Ascending aorta (tissue), 2 donors: ENCODE results near the gene CHMP1B. TPM values are rescaled to one million over a fixed set of nuclear protein-coding genes. Genes with fewer than 3 reads are reported as not detected.

ENCODE experiments used
- DNase-seq, 2 donors: peaks; one replicate each; pipeline ENCODE4 v3.0.0-alpha.2; 2019; ENCODE audit warnings: low spot score in 2 of 2
- H3K27ac ChIP-seq, 2 donors: fragments of 200-600 bp; sonication (generic); one replicate each; pipeline ENCODE4 v1.5.1; 2016 to 2017; ENCODE audit warnings: mild to moderate bottlenecking in 1 of 2
- H3K27me3 ChIP-seq: fragments of 200-600 bp; sonication (generic); one replicate; pipeline ENCODE4 v1.5.1; 2017
- H3K36me3 ChIP-seq, 2 donors: fragments of 200-600 bp; sonication (generic); one replicate each; pipeline ENCODE4 v1.5.1; 2016
- H3K4me1 ChIP-seq, 2 donors: fragments of 200-600 bp; sonication (generic); one replicate each; pipeline ENCODE4 v1.5.1; 2016 to 2017; ENCODE audit warnings: mild to moderate bottlenecking in 1 of 2
- H3K4me3 ChIP-seq, 2 donors: fragments of 200-600 bp; sonication (generic); one replicate each; pipeline ENCODE4 v1.5.1; 2016 to 2017; ENCODE audit warnings: mild to moderate bottlenecking in 1 of 2
- H3K9me3 ChIP-seq, 2 donors: fragments of 200-600 bp; sonication (generic); one replicate each; pipeline ENCODE4 v1.5.1; 2016
- CTCF ChIP-seq, 3 experiments: fragments of 200-600 bp in 2 of 3; fragments of 450-650 bp in 1 of 3; sonication (generic) in 2 of 3; IDR thresholded peaks; one replicate each; pipeline ENCODE4 v1.5.1; 2016 to 2019; ENCODE audit warnings: antibody characterized with exemption in 3 of 3, mild to moderate bottlenecking in 1 of 3, moderate library complexity in 1 of 3
- intact Hi-C: fragments of 100-400 bp; cut with DNase I; formaldehyde crosslinking; loops from one replicate; pipeline ENCODE4 v1.15.1; 2023
- total RNA-seq: library from RNA; depleted of rRNA; stranded (reverse); fragments of >200 nt; gene quantifications from one replicate; pipeline ENCODE4 v1.1.0, GENCODE V29; 2016

CHMP1B gene
- total RNA-seq, 1 donor from 2014 or later, result 25.5 TPM

- no peak for TF ChIP-seq CTCF (IDR thresholded peaks at IDR 0.05)
- no peak for DNase-seq
- H3K36me3 ChIP-seq, result no peaks in the 10 kb centered on the region
- H3K9me3 ChIP-seq, result no peaks in the 10 kb centered on the region
- intact Hi-C loops, result no loop called here
- no peaks in the 10 kb centered on the region for H3K27me3 ChIP-seq
- H3K27ac ChIP-seq, result no peak overlapping the region
- no peak overlapping the region for H3K4me3 ChIP-seq
- no peaks in the 10 kb centered on the region for H3K4me1 ChIP-seq
Measured at GRCh38 chr18:11862468-11863137, 11.4 kb downstream of the CHMP1B start.

GRCh38 chr18:11864471-11864870, 13.3 kb downstream of the CHMP1B start:
- no peak for DNase-seq
- TF ChIP-seq CTCF (IDR thresholded peaks at IDR 0.05), result no peak

GRCh38 chr18:11865071-11865470, 13.9 kb downstream of the CHMP1B start:
- H3K4me3 ChIP-seq, result no peak overlapping the region
- H3K36me3 ChIP-seq, result peaks cover 0 to 16% of the 10 kb centered on the region in 2 donors
- no peaks in the 10 kb centered on the region for H3K4me1 ChIP-seq
- no peak overlapping the region for H3K27ac ChIP-seq
- H3K27me3 ChIP-seq, result no peaks in the 10 kb centered on the region
- intact Hi-C loops, result no loop called here
- TF ChIP-seq CTCF (IDR thresholded peaks at IDR 0.05), result no peak
- H3K9me3 ChIP-seq, result no peaks in the 10 kb centered on the region
- DNase-seq, result no peak

More at GRCh38 chr18:11864471-11864870, 13.3 kb downstream of the CHMP1B start:
- no peaks in the 10 kb centered on the region for H3K4me1 ChIP-seq
- peaks cover 0 to 14% of the 10 kb centered on the region in 2 donors for H3K36me3 ChIP-seq
- no peak overlapping the region for H3K27ac ChIP-seq
- intact Hi-C loops, result no loop called here
- no peak overlapping the region for H3K4me3 ChIP-seq
- no peaks in the 10 kb centered on the region for H3K27me3 ChIP-seq
- no peaks in the 10 kb centered on the region for H3K9me3 ChIP-seq

- intact Hi-C loops, result no loop called here
Measured at GRCh38 chr18:11866329-11866728, 15.1 kb downstream of the CHMP1B start.

GRCh38 chr18:11866764-11867163, 15.6 kb downstream of the CHMP1B start:
- DNase-seq, result no peak
- Histone ChIP-seq H3K9me3 (no peaks in the 10 kb centered on the region), H3K27me3 (no peaks in the 10 kb centered on the region), H3K4me3 (no peak overlapping the region), H3K36me3 (peaks cover 0 to 16% of the 10 kb centered on the region in 2 donors), H3K4me1 (no peaks in the 10 kb centered on the region), H3K27ac (no peak overlapping the region)
- intact Hi-C loops, result no loop called here
- no peak for TF ChIP-seq CTCF (IDR thresholded peaks at IDR 0.05)

More at GRCh38 chr18:11866329-11866728, 15.1 kb downstream of the CHMP1B start:
- Histone ChIP-seq H3K27ac (no peak overlapping the region), H3K9me3 (no peaks in the 10 kb centered on the region), H3K27me3 (no peaks in the 10 kb centered on the region), H3K4me3 (no peak overlapping the region), H3K4me1 (no peaks in the 10 kb centered on the region), H3K36me3 (peaks cover 0 to 16% of the 10 kb centered on the region in 2 donors)
- TF ChIP-seq CTCF (IDR thresholded peaks at IDR 0.05), result no peak
- DNase-seq, result no peak
